Transverse colon (tissue), 4 donors: ENCODE measurements around the gene NFIA. TPM values are rescaled to one million over a fixed set of nuclear protein-coding genes. Genes with fewer than 3 reads are reported as not detected.
A peak's percentile ranks its signal among the peaks of the same experiment; 100 is the strongest.

Source experiments
- DNase-seq: peaks from one replicate; pipeline ENCODE4 v3.0.0-alpha.2; 2019
- H3K27ac ChIP-seq, 4 donors: fragments of 200-600 bp; sonication (generic); 2 replicates each; pipeline ENCODE4 v1.5.1; 2016 to 2018; ENCODE audit warnings: inconsistent platforms in 4 of 4
- H3K27me3 ChIP-seq: fragments of 200-600 bp; sonication (generic); 2 replicates; pipeline ENCODE4 v1.5.1; 2017; ENCODE audit warnings: inconsistent platforms
- H3K36me3 ChIP-seq, 4 donors: fragments of 200-600 bp; sonication (generic); 2 replicates each; pipeline ENCODE4 v1.5.1; 2017 to 2019; ENCODE audit warnings: inconsistent platforms in 4 of 4
- H3K4me1 ChIP-seq, 4 donors: fragments of 200-600 bp; sonication (generic); 2 replicates each; pipeline ENCODE4 v1.5.1; 2017 to 2020; ENCODE audit warnings: inconsistent platforms in 4 of 4
- H3K4me3 ChIP-seq, 4 donors: fragments of 200-600 bp; sonication (generic); 1 replicate in 1 of 4; 2 replicates in 3 of 4; pipeline versions ENCODE4 v1.5.1 to v1.6.1; 2017 to 2019; ENCODE audit warnings: inconsistent platforms in 4 of 4
- H3K9me3 ChIP-seq, 2 donors: fragments of 200-600 bp; sonication (generic); 2 replicates each; pipeline ENCODE4 v1.5.1; 2017 to 2019; ENCODE audit warnings: inconsistent platforms in 2 of 2
- CTCF ChIP-seq, 5 experiments: fragments of 200-600 bp in 3 of 5; fragments of 450-650 bp in 2 of 5; sonication (generic) in 3 of 5; IDR thresholded peaks; 1 replicate in 2 of 5; 2 replicates in 3 of 5; pipeline ENCODE4 v1.5.1; 2016 to 2017; ENCODE audit warnings: antibody characterized with exemption in 5 of 5, inconsistent platforms in 3 of 5, mild to moderate bottlenecking in 2 of 5, moderate library complexity in 1 of 5
- EP300 ChIP-seq: sonication (generic); formaldehyde crosslinking; IDR thresholded peaks from one replicate; pipeline ENCODE4 v1.6.1; 2017; ENCODE audit warnings: antibody characterized with exemption, low read depth
- POLR2A ChIP-seq: fragments of 450-650 bp; IDR thresholded peaks from one replicate; pipeline ENCODE4 v1.6.1; 2016; ENCODE audit warnings: antibody characterized with exemption, mild to moderate bottlenecking, moderate library complexity
- POLR2AphosphoS5 ChIP-seq, 3 donors: sonication (generic); formaldehyde crosslinking; IDR thresholded peaks; one replicate each; pipeline ENCODE4 v1.6.1; 2016; ENCODE audit warnings: antibody characterized with exemption in 3 of 3
- WGBS, 2 donors: methylation state at CpG; one replicate each; pipeline ENCODE4 v1.1.5; 2018; ENCODE audit warnings: low coverage in 1 of 2; 5-methylcytosine and 5-hydroxymethylcytosine counted together
- in situ Hi-C, 4 donors: fragments of 200-750 bp; cut with MboI; loops; one replicate each; pipeline versions ENCODE4 v1.15.0 to v1.15.1; 2017; ENCODE audit warnings: low sequenced_read_pairs in 3 of 4, low pct_ligation_motif_present in 1 of 4, low pct_unique_long_range_greater_than_20kb in 1 of 4
- intact Hi-C: fragments of 100-400 bp; cut with DNase I; formaldehyde crosslinking; loops from one replicate; pipeline ENCODE4 v1.15.1; 2023; ENCODE audit warnings: low total_unique reads
- total RNA-seq, 4 donors: library from RNA; depleted of rRNA; stranded (reverse); fragments of >200 nt; gene quantifications; one replicate each; pipeline ENCODE4 v1.1.0, GENCODE V29; 2016

NFIA gene
- total RNA-seq, 4 donors from 2014 or later: 17.3 to 37.2 (median 29.8) TPM

- intact Hi-C loops: no loop called here
- in situ Hi-C loops: loop anchor here in 1 of 4 donors (5.0 kb wide), 1 partner anchor 44 kb away; no protein-coding TSS in a partner anchor
- DNase-seq: no peak
- Histone ChIP-seq H3K27ac (no peak overlapping the region), H3K9me3 (peaks cover 0 to 9% of the 10 kb centered on the region in 2 donors), H3K4me1 (peaks cover 0 to 28% (median 5%) of the 10 kb centered on the region in 4 donors), H3K27me3 (no peaks in the 10 kb centered on the region), H3K4me3 (no peak overlapping the region), H3K36me3 (peaks cover 0 to 21% (median 3%) of the 10 kb centered on the region in 4 donors)
- no peak for TF ChIP-seq EP300
- no peak for TF ChIP-seq POLR2A
- TF ChIP-seq POLR2AphosphoS5 (IDR thresholded peaks at IDR 0.05): no peak
- no peak for TF ChIP-seq CTCF (IDR thresholded peaks at IDR 0.05)
- 65 to 81% methylated on average over 3 of the region's 3 CpGs for WGBS, 2 donors
These were observed 305.5 kb downstream of the NFIA start for GRCh38 chr1:61387829-61388228.

- intact Hi-C loops: no loop called here
- 73 to 77% methylated on average over 1 of the region's 1 CpG for WGBS, 2 donors
- in situ Hi-C loops: loop anchor here in 1 of 4 donors (5.0 kb wide), 1 partner anchor 44 kb away; no protein-coding TSS in a partner anchor
These were observed 306.2 kb downstream of the NFIA start for GRCh38 chr1:61388566-61388965.

GRCh38 chr1:61389194-61389925 lies 307.0 kb downstream of the NFIA start:
- Histone ChIP-seq H3K4me3 (no peak overlapping the region), H3K4me1 (peaks cover 0 to 28% (median 5%) of the 10 kb centered on the region in 4 donors), H3K27me3 (no peaks in the 10 kb centered on the region), H3K9me3 (peaks cover 0 to 9% of the 10 kb centered on the region in 2 donors), H3K36me3 (peaks cover 0 to 14% (median under 1%) of the 10 kb centered on the region in 4 donors), H3K27ac (peak overlapping the region in 3 of 4 donors; percentile 54 to 73 (median 57))
- no peak for TF ChIP-seq POLR2A
- no peak for TF ChIP-seq EP300
- no peak for TF ChIP-seq POLR2AphosphoS5 (IDR thresholded peaks at IDR 0.05)
- TF ChIP-seq CTCF (IDR thresholded peaks at IDR 0.05): no peak
- no peak for DNase-seq
- in situ Hi-C loops: loop anchor here in 1 of 4 donors (5.0 kb wide), 1 partner anchor 43 kb away; no protein-coding TSS in a partner anchor
- 48 to 69% methylated on average over 3 of the region's 3 CpGs for WGBS, 2 donors
- intact Hi-C loops: no loop called here

More at GRCh38 chr1:61388566-61388965, 306.2 kb downstream of the NFIA start:
- peaks cover 0 to 28% (median 5%) of the 10 kb centered on the region in 4 donors for H3K4me1 ChIP-seq
- peaks cover 0 to 9% of the 10 kb centered on the region in 2 donors for H3K9me3 ChIP-seq
- TF ChIP-seq POLR2AphosphoS5 (IDR thresholded peaks at IDR 0.05) (no peak), EP300 (no peak)
- no peak for DNase-seq
- no peak overlapping the region for H3K4me3 ChIP-seq
- H3K36me3 ChIP-seq: peaks cover 0 to 14% (median under 1%) of the 10 kb centered on the region in 4 donors
- H3K27ac ChIP-seq: no peak overlapping the region
- no peaks in the 10 kb centered on the region for H3K27me3 ChIP-seq

GRCh38 chr1:61389926-61390845 lies 307.8 kb downstream of the NFIA start:
- intact Hi-C loops (no loop called here), in situ Hi-C loops (loop anchor here in 1 of 4 donors (5.0 kb wide), 1 partner anchor 42 kb away; no protein-coding TSS in a partner anchor)
- WGBS, 2 donors: 45 to 57% methylated on average over 8 to 11 of the region's 11 CpGs
- no peaks in the 10 kb centered on the region for H3K27me3 ChIP-seq
- DNase-seq: no peak
- no peak overlapping the region for H3K4me3 ChIP-seq
- no peak for TF ChIP-seq POLR2AphosphoS5 (IDR thresholded peaks at IDR 0.05)
- TF ChIP-seq POLR2A: no peak
- no peak for TF ChIP-seq CTCF (IDR thresholded peaks at IDR 0.05)
- TF ChIP-seq EP300: no peak
- peaks cover 0 to 28% (median 5%) of the 10 kb centered on the region in 4 donors for H3K4me1 ChIP-seq
- H3K27ac ChIP-seq: peak overlapping the region in 3 of 4 donors; percentile 54 to 73 (median 57)
- peaks cover 0 to 14% (median under 1%) of the 10 kb centered on the region in 4 donors for H3K36me3 ChIP-seq
- H3K9me3 ChIP-seq: peaks cover 0 to 9% of the 10 kb centered on the region in 2 donors
